Activated CD8-positive, alpha-beta memory T cell treated with anti-CD3 and anti-CD28 coated beads for 4 hours (primary cell): Measurements from ENCODE around the gene NCAPG.
"Not testable (repeated sequence)": the region's sequence is repeated elsewhere in the genome, so short reads cannot be mapped to it uniquely, and the experiment has no call there.

ENCODE experiments used
- DNase-seq, 2 donors: peaks; one replicate each; pipeline ENCODE4 v3.0.0-alpha.2; 2020; ENCODE audit warnings: low read depth in 2 of 2

NCAPG gene

DNA sequence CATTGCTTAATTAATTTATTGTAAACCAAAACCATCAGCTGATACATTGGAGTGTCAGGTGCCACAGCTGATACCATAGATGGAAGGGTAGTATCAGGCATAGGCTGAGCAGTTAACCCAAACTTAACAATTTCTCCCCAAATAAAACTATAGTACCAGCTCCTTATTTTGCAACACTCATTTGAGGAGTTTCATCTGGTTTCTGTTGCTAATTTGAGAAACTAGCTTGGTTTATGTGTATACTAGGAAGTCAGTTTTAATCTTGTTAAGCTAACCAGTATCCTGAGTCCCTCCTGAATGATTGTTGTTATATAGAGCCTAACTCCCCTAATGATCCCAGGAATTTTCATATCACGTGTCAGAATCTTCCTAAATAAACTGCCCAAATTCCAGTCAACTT is 13.0 kb upstream of the NCAPG start:
- DNase-seq = no peak

- no peak for DNase-seq
These were observed 5.1 kb upstream of the NCAPG start for GRCh38 chr4:17805580-17806155.

DNA sequence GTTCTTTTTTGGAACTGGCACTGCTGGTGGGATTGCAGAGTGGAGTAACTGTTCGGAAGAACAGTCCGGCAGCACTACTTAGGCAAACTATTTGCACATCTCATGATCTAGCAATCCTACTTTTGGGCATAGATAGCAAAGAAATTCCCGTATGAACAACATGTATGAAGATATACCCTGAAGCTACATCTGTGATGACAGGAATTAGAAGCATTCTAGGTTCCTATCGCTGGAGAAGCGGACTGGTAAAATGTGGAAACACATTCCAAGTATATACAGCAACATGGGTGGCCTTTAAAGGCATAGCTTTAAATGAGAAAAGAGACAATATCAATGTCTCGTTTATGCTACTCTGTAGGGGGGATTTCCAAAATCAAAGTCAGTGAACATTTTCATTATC is 3.3 kb upstream of the NCAPG start:
- DNase-seq = no peak

- DNase-seq = no peak
These were observed 1.1 kb upstream of the NCAPG start for GRCh38 chr4:17809667-17810066.

- no peak for DNase-seq
These were observed 362 bp downstream of the NCAPG start for GRCh38 chr4:17811078-17811603.

GRCh38 chr4:17812125-17812524 is 1.3 kb downstream of the NCAPG start:
- DNase-seq = no peak

- no peak for DNase-seq
These were observed 2.0 kb downstream of the NCAPG start for GRCh38 chr4:17812801-17813200.

DNA sequence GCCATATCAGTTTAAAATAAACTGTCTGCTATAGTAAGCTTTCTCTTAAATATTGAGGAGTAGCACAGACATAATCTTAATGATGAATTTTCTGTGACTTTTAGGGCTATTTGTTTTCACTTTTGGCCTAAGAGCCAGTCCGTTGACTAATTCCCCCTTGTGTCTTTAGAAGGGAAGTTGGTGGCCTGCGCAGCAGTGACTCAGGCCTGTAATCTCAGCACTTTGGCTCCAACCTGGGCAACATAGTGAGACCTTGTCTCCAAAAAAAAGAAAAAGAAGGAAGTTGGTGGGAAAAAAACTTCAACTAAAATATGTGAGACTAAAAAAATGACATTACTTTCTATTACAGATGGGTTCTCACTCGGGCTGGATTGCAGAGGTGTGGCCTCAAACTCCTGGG is 3.4 kb downstream of the NCAPG start:
- no peak for DNase-seq

DNA sequence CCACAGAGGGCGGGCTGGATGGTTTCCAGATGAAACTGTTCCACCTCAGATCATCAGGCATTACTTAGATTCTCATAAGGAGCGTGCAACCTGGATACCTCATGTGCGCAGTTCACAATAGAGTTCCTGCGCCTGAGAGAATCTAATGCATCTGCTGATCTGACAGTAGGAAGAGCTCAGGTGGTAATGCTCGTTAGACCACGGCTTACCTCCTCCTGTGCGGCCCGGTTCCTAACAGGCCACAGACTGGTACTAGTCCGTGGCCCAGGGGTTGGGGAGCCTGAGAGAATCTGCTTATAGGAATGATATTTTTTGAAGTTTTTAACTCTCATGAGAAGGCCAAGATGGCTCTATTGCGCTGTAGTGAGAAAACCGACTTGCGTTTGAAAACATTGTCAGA is 5.4 kb downstream of the NCAPG start:
- DNase-seq = no peak

DNA sequence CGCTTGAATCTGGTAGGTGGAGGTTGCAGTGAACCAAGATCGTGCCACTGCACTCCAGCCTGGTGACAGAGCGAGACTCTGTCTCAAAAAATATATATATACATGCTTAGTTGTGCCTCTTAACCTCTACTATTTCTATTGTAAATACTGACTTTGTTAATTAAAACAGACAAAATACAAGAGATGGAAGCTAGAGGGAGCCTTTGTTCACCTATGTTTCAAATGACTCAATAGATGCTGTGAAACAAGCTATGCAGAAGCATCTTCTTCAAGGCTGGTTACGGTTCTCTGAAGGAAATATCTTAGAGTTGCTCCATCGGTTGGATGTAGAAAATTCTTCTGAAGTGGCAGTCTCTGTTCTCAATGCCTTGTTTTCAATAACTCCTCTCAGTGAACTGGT is 6.2 kb downstream of the NCAPG start:
- DNase-seq = no peak

GRCh38 chr4:17823871-17824669 is 13.3 kb downstream of the NCAPG start:
- DNase-seq = no peak

DNA sequence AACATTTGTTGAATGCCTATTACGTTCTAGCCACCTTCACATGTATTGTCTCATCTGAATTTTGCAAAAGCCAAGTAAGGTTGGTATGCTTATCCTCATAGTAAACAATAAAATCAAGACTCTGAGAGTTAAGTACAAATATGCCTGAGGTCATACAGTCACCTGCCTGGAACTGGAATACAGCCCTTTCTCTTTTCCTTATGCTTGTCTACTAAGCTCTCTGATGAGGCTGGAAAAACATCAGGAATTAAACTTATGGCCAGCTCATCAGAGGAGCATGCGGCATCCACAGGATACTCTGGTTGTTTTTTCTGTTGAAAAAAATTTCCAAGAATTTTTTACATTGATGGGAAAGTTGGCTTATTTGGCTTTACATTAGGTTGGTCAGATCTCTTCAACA is 35.5 kb downstream of the NCAPG start:
- no peak for DNase-seq

DNA sequence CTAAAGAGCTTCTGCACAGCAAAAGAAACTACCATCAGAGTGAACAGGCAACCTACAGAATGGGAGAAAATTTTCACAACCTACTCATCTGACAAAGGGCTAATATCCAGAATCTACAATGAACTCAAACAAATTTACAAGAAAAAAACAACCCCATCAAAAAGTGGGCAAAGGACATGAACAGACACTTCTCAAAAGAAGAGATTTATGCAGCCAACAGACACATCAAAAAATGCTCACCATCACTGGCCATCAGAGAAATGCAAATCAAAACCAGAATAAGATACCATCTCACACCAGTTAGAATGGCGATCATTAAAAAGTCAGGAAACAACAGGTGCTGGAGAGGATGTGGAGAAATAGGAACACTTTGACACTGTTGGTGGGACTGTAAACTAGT is 39.5 kb downstream of the NCAPG start:
- not testable (repeated sequence) for DNase-seq

DNA sequence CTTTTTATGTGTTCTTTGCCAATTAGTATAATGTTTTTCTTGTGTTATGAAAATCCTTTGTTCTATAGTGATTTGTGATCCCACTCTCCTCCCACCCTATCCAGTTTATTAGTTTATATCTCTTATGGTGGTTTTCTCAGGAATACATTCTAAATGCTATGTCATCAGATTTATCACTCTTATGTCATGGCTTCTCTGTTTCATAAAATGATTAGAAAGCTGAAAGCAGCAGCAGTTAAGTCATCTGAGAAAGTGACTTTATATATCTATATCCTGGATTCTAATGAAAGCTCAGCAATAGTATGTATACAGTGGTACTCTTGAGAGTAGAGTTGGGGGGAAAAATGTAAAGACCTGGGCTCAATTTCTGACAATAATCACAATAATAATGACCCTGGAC is 41.2 kb downstream of the NCAPG start:
- no peak for DNase-seq

- no peak for DNase-seq
These were observed 43.3 kb downstream of the NCAPG start for GRCh38 chr4:17854036-17854435.

DNA sequence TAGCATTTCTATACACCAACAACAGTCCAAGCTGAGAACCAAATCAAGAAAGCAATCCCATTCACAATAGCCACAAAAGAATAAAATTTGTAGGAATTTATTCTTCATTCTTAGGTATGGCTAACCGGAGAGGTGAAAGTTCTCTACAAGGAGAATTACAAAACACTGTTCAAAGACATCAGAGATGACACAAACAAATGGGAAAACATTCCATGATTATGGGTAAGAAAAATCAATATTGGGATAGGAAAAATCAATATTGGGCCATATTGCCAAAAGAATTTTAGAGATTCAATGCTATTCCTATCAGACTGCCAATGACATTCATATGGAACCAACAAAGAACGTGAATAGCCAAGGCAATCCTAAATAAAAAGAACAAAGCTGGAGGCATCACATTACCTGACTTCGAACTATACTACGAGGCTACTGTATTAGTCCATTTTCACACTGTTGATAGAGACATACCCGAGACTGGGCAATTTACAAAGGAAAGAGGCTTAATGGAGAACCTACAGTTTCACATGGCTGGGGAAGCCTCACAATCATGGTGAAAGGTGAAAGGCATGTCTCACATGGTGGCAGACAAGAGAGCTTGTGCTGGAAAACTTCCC is 49.1 kb downstream of the NCAPG start:
- DNase-seq = no peak

DNA sequence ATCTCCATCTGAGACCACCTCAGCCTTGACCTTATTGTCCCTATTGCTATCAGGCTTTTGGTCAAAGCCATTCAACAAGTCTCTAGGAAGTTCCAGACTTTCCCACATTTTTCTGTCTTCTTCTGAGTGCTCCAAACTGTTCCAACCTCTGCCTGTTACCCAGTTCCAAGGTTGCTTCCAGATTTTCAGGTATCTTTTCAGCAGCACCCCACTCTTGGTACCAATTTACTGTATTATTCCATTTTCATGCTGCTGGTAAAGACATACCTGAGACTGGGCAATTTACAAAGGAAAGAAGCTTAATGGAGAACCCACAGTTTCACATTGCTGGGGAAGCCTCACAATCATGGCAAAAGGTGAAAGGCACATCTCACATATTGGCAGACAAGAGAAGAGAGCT is 51.1 kb downstream of the NCAPG start:
- DNase-seq = not testable (repeated sequence)

DNA sequence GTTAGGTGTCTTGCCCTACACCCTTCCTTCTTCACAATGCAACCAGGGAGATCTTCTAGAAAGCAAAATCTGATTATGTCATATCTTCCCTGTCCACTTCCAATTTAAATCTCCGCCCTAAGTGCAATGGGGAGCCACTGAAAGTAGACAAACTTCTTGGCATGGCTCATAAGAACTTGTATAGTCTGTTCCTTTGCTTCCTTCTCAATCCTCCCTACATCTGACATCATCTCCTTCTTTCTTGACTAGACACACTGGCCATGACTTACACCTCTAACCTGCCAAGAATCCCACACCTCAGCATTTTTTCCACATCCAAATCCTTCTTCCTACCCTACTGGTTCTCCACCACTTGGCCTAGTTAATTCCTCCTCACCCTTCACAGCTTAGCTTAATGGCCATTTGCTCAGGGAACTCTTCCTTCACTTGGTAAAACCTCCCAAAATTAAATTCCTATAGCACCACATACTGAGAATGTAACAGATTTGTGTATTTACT is 55.1 kb downstream of the NCAPG start:
- DNase-seq = no peak

DNA sequence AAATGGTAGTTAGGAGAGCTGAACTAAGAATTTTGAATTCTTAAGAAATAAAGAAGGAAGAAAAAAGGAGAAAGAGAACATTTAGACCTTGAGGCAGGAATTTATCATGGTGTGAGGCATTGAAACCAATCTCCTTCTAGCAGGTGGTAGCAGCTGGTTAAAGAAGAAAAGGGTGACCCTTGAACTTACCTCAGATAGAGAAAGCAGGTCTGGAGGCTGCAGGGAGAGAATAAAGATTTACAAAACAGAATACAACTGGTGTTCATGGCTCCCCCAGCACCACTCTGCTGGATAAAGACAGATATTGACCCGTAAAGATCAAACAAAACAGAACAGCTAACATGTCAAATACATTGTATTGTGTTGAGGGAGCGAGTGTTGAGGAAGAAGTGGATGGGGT is 56.0 kb downstream of the NCAPG start:
- no peak for DNase-seq

DNA sequence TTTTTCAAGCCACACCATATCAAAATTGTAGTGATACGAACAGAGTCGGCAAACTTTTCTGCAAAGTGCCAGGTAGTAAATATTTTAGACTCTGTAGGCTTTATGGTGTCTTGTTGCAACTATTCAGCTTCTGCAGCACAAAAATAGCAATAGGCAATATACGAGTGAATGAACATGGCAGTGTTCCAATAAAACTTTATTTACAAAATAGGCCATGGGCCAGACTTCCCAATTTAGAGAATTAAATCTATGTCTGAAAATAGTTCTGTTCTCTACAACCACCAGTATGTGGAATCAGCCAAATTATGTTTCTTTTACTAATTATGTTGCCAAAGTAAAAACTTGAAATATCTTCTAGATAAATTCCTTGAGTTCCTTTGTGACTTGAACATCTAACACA is 56.5 kb downstream of the NCAPG start:
- DNase-seq = no peak

DNA sequence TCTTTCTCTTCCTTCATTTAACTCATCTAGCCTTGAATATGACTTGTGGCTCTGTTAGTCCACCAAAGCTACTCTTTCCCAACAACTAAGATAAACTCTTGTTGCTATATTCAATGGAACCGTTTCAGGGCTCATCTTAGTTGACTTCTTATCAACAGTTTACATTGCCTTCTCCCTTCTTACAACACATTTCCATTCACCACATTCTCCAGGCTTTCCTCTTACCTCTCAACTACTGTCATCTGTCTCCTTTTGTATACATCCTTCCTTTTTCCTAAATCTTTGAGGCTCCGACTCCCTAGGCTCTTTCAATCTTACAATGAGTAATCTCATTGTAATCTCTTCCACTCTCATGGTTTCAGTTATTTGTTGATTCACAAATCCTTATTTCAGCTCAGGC is 58.5 kb downstream of the NCAPG start:
- DNase-seq = no peak

GRCh38 chr4:17875402-17876070 is 64.8 kb downstream of the NCAPG start:
- DNase-seq = no peak
